GM18951 (cell line): ENCODE data around the gene METTL21C.

Source experiments
- POLR2A ChIP-seq: IDR thresholded peaks from 4 replicates; pipeline ENCODE4 v1.6.1; 2011; ENCODE audit warnings: mild to moderate bottlenecking; ENCODE audit not compliant: insufficient read length, insufficient read depth; ENCODE audit errors: extremely low read depth
- in situ Hi-C: fragments of 300-500 bp; cut with MboI; formaldehyde crosslinking; loops from one replicate; pipeline ENCODE4 v1.12.0; 2022; ENCODE audit warnings: low sequenced_read_pairs, mixed read lengths, inconsistent platforms; ENCODE audit not compliant: unreplicated experiment

The METTL21C gene

GRCh38 chr13:102690883-102691282 lies 4.0 kb downstream of the METTL21C start:
- TF ChIP-seq POLR2A = no peak
- in situ Hi-C loops = no loop called here

GRCh38 chr13:102688306-102688973 lies 6.4 kb downstream of the METTL21C start:
- in situ Hi-C loops = no loop called here

GRCh38 chr13:102687520-102687919 lies 7.3 kb downstream of the METTL21C start:
- TF ChIP-seq POLR2A = no peak
- in situ Hi-C loops = no loop called here

More at GRCh38 chr13:102688306-102688973, 6.4 kb downstream of the METTL21C start:
- TF ChIP-seq POLR2A = no peak

- no peak for TF ChIP-seq POLR2A
- in situ Hi-C loops = no loop called here
Observed at GRCh38 chr13:102686024-102686423, 8.8 kb downstream of the METTL21C start.

GRCh38 chr13:102683637-102684036 lies 11.2 kb downstream of the METTL21C start:
- in situ Hi-C loops = no loop called here
- no peak for TF ChIP-seq POLR2A

- TF ChIP-seq POLR2A = no peak
- in situ Hi-C loops = no loop called here
Observed at GRCh38 chr13:102682727-102683126, 12.1 kb downstream of the METTL21C start.

GRCh38 chr13:102682211-102682610 lies 12.6 kb downstream of the METTL21C start:
- in situ Hi-C loops = no loop called here
- TF ChIP-seq POLR2A = no peak

- no peak for TF ChIP-seq POLR2A
- in situ Hi-C loops = no loop called here
Observed at GRCh38 chr13:102680842-102681740, 13.8 kb downstream of the METTL21C start.

GRCh38 chr13:102680133-102680717 lies 14.6 kb downstream of the METTL21C start:
- no peak for TF ChIP-seq POLR2A
- in situ Hi-C loops = no loop called here

GRCh38 chr13:102679449-102680132 lies 15.3 kb downstream of the METTL21C start:
- in situ Hi-C loops = no loop called here
- no peak for TF ChIP-seq POLR2A

GRCh38 chr13:102678339-102679107 lies 16.3 kb downstream of the METTL21C start:
- in situ Hi-C loops = no loop called here
- TF ChIP-seq POLR2A = no peak

- no peak for TF ChIP-seq POLR2A
- in situ Hi-C loops = no loop called here
Observed at GRCh38 chr13:102677122-102677521, 17.7 kb downstream of the METTL21C start.

- in situ Hi-C loops = no loop called here
- no peak for TF ChIP-seq POLR2A
Observed at GRCh38 chr13:102675115-102675514, 19.7 kb downstream of the METTL21C start.

GRCh38 chr13:102670130-102670529 lies 24.7 kb downstream of the METTL21C start:
- TF ChIP-seq POLR2A = no peak
- in situ Hi-C loops = no loop called here
